Smooth muscle cell (in vitro differentiated cells): ENCODE results near the gene PALM. TPM values are rescaled to one million over a fixed set of nuclear protein-coding genes. Genes with fewer than 3 reads are reported as not detected.
"Not testable (repeated sequence)": the region's sequence is repeated elsewhere in the genome, so short reads cannot be mapped to it uniquely, and the experiment has no call there.

Source experiments
- DNase-seq: peaks from one replicate; lab custom pipeline; 2025; ENCODE audit not compliant: unreplicated experiment; lab: John Stamatoyannopoulos, UW
- H2AFZ ChIP-seq: fragments of 200-600 bp; sonication (generic); 2 replicates; pipeline ENCODE4 v1.6.0; 2016; ENCODE audit warnings: antibody characterized with exemption, low read depth, mild to moderate bottlenecking
- H3F3A ChIP-seq: fragments of 200-600 bp; sonication (generic); 2 replicates; pipeline ENCODE4 v1.6.0; 2017; ENCODE audit warnings: antibody characterized with exemption, low read depth
- H3K27ac ChIP-seq: fragments of 200-600 bp; sonication (generic); 2 replicates; pipeline ENCODE4 v1.5.1; 2016; ENCODE audit warnings: low read depth, mild to moderate bottlenecking
- H3K27me3 ChIP-seq: fragments of 200-600 bp; sonication (generic); 2 replicates; pipeline ENCODE4 v1.6.1; 2016; ENCODE audit warnings: low read depth, mild to moderate bottlenecking
- H3K36me3 ChIP-seq: fragments of 200-600 bp; sonication (generic); 2 replicates; pipeline ENCODE4 v1.5.1; 2016; ENCODE audit warnings: low read depth
- H3K4me1 ChIP-seq: fragments of 200-600 bp; sonication (generic); 2 replicates; pipeline ENCODE4 v1.5.1; 2016; ENCODE audit warnings: low read depth
- H3K4me2 ChIP-seq: fragments of 200-600 bp; sonication (generic); 2 replicates; pipeline ENCODE4 v1.6.0; 2016; ENCODE audit warnings: mild to moderate bottlenecking
- H3K4me3 ChIP-seq: fragments of 200-600 bp; sonication (generic); 2 replicates; pipeline ENCODE4 v1.5.1; 2016; ENCODE audit warnings: mild to moderate bottlenecking
- H3K79me2 ChIP-seq: fragments of 200-600 bp; sonication (generic); 2 replicates; pipeline ENCODE4 v1.6.0; 2016; ENCODE audit warnings: low read depth, mild to moderate bottlenecking
- H3K9ac ChIP-seq: fragments of 200-600 bp; sonication (generic); 2 replicates; pipeline ENCODE4 v1.6.0; 2016; ENCODE audit warnings: low read depth
- H3K9me3 ChIP-seq: fragments of 200-600 bp; sonication (generic); replicated peaks from 2 replicates; pipeline ENCODE4 v1.5.1; 2016; ENCODE audit warnings: low read depth
- H4K20me1 ChIP-seq: fragments of 200-600 bp; sonication (generic); 2 replicates; pipeline ENCODE4 v1.6.0; 2016; ENCODE audit warnings: low read depth
- WGBS: methylation state at CpG from one replicate; pipeline ENCODE4 v1.1.7; 2016; ENCODE audit warnings: low lambda C conversion rate; 5-methylcytosine and 5-hydroxymethylcytosine counted together
- polyA plus RNA-seq: library from polyadenylated mRNA; unstranded; fragments of >200 nt; fragmentation: Nextera tagmentation; extraction: Ambion mirVana; gene quantifications from 2 replicates; pipeline ENCODE4 v1.2.1, GENCODE V29; 2016
- total RNA-seq: library from RNA; depleted of rRNA; stranded (reverse); fragments of >200 nt; gene quantifications from 2 replicates; pipeline ENCODE4 v1.2.3, GENCODE V29; 2014
- TF ChIP-seq, protein P1 (sequence below): fragments of 200-600 bp; sonication (generic); IDR thresholded peaks from 2 replicates; pipeline ENCODE4 v1.5.1; 2017; ENCODE audit warnings: borderline replicate concordance, mild to moderate bottlenecking, antibody characterized with exemption; ENCODE audit not compliant: insufficient read depth, poor library complexity, severe bottlenecking

The PALM gene
- total and polyA plus RNA-seq, 2 experiments from 2014 or later: 11.1 to 16.6 TPM

DNA sequence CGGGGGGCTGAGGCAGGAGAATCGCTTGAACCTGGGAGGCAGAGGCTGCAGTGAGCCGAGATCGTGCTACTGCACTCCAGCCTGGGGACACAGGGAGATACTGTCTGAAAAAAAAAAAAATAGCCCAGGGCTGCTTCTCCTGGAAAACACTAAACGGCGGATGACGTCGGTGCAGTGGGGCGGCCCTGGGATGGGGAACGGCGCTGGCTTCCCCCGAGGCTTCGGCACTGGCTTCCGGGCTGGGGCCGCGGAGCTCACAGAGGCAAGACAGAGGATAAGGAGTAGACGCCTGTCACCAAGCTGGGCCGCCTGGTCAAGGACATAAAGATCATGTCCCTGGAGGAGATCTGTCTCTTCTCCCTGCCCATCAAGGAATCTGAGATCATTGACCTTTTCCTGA, 18.5 kb upstream of the PALM start:
- WGBS: 83% methylated on average over 18 of the region's 18 CpGs
- no peak for DNase-seq
- H3K27ac ChIP-seq: no peak overlapping the region

DNA sequence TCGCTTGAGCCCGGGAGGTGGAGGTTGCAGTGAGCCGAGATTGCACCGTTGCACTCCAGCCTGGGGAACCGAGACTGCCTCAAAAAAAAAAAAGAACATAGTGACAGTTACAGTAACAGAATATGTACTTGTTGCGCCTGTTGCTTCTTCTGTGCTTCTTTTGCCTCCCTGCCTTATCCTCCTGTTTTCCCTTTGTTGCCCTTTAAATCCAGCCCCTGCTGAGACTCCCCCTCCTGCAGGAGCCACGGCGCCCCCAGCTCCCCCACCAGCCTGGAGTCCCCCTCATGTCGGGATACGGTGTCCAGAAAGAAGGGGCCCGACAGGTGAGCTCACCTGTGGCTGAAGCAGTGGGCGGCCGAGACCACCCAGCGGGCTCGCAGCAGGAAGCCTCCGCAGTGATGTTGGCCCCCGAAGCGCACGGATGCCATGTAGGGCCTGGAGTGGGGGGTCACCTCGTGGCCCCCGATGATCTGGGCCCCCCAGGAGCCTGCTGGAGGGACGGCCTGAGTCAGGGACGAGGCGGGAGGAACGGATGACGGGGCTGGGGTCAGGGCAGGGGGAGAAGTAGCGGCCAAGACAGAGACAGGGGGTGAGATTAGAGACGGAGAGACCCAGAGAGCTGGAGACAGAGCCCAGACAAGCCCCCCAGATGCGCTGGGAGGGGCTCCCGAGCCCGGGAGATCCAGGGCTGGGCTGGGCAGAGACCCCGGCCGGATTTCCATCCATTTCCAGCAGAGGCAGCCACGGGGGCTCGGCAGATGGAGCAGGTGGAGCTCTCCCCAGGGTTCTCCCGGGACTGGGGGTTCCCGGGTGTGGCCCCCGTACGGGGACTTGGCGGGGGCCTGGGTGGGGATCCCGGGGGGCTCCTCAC, 14.0 kb upstream of the PALM start:
- TF ChIP-seq, protein P1, sequence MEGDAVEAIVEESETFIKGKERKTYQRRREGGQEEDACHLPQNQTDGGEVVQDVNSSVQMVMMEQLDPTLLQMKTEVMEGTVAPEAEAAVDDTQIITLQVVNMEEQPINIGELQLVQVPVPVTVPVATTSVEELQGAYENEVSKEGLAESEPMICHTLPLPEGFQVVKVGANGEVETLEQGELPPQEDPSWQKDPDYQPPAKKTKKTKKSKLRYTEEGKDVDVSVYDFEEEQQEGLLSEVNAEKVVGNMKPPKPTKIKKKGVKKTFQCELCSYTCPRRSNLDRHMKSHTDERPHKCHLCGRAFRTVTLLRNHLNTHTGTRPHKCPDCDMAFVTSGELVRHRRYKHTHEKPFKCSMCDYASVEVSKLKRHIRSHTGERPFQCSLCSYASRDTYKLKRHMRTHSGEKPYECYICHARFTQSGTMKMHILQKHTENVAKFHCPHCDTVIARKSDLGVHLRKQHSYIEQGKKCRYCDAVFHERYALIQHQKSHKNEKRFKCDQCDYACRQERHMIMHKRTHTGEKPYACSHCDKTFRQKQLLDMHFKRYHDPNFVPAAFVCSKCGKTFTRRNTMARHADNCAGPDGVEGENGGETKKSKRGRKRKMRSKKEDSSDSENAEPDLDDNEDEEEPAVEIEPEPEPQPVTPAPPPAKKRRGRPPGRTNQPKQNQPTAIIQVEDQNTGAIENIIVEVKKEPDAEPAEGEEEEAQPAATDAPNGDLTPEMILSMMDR: no peak
- Histone ChIP-seq H3K27me3 (no peaks in the 10 kb centered on the region), H3K79me2 (no peaks in the 10 kb centered on the region), H4K20me1 (no peaks in the 10 kb centered on the region), H3K9ac (no peak overlapping the region), H3K4me1 (no peaks in the 10 kb centered on the region), H3K9me3 (no peaks in the 10 kb centered on the region), H3K27ac (no peak overlapping the region), H3K36me3 (no peaks in the 10 kb centered on the region), H3F3A (no peaks in the 10 kb centered on the region), H3K4me3 (no peak overlapping the region), H3K4me2 (no peak overlapping the region), H2AFZ (no peak overlapping the region)
- WGBS: 87% methylated on average over 35 of the region's 41 CpGs
- no peak for DNase-seq

More for the DNA sequence above, 18.5 kb upstream of the PALM start:
- Histone ChIP-seq H3K79me2 (no peaks in the 10 kb centered on the region), H4K20me1 (no peaks in the 10 kb centered on the region), H2AFZ (no peak overlapping the region), H3K36me3 (no peaks in the 10 kb centered on the region), H3K4me1 (no peaks in the 10 kb centered on the region), H3K4me2 (no peak overlapping the region), H3F3A (no peaks in the 10 kb centered on the region), H3K4me3 (no peak overlapping the region), H3K9ac (no peak overlapping the region), H3K9me3 (no peaks in the 10 kb centered on the region), H3K27me3 (no peaks in the 10 kb centered on the region)
- TF ChIP-seq, protein P1: no peak

DNA sequence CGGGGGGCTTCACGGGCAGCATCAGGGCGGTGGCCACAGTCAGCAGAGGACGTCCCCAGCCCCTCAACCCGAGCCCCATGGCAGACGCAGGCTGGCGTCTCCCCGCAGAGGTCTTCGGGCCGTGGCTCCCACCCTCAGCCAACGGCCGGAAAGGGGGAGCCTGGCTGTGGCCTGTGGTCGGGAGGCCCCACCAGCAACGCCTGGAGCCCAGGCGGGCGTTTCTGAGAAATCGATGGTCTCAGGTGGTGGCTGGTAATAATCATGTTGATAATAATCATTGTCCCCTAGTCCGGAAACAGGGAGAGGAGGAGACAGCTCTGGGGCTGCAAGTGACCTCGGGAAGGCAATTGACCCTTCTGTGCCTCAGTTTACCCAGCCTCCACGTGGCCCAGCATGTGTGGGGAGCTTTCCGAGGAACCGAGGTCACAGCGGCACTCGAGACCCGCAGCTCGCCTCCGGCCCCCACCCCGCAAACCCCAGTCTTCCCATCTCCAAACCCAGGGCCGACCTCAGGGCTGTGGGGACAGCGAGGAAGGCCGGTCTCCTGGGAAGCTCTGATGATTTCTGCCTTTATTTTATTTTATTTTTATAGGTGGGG, 13.3 kb upstream of the PALM start, which contains the start of gene PRSS57:
PRSS57 (minus strand) TSS at position 101 of the 598 bp plus-strand sequence; CDS start at position 79, 22 bp downstream.
- Histone ChIP-seq H3K4me1 (no peaks in the 10 kb centered on the region), H3K27me3 (no peaks in the 10 kb centered on the region), H3K4me2 (no peak within 1 kb of the TSS), H3K9me3 (no peaks in the 10 kb centered on the region), H3K79me2 (no peaks in the 10 kb centered on the region), H3K4me3 (no peak within 1 kb of the TSS), H3K36me3 (no peaks in the 10 kb centered on the region), H3K27ac (no peak within 1 kb of the TSS), H3F3A (no peaks in the 10 kb centered on the region), H2AFZ (no peak within 1 kb of the TSS), H4K20me1 (no peaks in the 10 kb centered on the region), H3K9ac (no peak within 1 kb of the TSS)
- WGBS: 92% methylated on average over 27 of the region's 31 CpGs
- TF ChIP-seq, protein P1: no peak
- DNase-seq: no peak

DNA sequence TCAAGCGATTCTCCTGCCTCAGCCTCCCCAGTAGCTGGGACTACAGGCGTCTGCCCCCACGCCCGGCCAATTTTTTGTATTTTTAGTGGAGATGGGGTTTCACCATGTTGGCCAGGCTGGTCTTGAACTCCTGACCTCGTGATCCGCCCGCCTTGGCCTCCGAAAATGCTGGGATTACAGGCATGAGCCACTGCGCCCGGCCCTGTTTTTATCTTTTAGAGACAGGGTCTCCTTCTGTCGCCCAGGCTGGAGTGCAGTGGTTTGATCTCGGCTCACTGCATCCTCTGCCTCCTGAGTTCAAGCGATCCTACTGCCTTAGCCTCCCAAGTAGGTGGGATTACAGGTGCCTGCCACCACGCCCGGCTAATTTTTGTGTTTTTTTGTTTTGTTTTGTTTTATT, 10.2 kb upstream of the PALM start:
- H3K4me2 ChIP-seq, H3K9me3 ChIP-seq, H3K36me3 ChIP-seq, H3K4me3 ChIP-seq, H3K79me2 ChIP-seq, DNase-seq, H4K20me1 ChIP-seq, H3K27me3 ChIP-seq, H3K9ac ChIP-seq, H3F3A ChIP-seq, H3K4me1 ChIP-seq, H2AFZ ChIP-seq, H3K27ac ChIP-seq: not testable (repeated sequence)
- 94% methylated on average over 12 of the region's 15 CpGs for WGBS

DNA sequence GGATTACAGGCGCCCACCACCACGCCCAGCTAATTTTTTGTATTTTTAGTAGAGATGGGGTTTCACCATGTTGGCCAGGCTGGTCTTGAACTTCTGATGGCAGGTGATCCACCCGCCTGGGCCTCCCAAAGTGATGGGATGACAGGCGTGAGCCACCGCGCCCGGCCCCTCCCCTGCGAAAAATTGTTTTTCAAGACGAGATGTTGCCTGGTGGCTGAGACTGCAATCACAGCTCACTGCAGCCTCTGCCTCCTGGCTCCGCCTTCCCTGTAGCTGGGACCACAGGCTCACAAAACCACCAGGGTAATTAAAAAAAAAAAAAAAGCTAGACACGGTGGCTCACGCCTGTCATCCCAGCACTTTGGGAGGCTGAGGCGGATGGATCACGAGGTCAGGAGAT, 8.8 kb upstream of the PALM start:
- not testable (repeated sequence) for H2AFZ ChIP-seq, H3K36me3 ChIP-seq, H3K9ac ChIP-seq, DNase-seq, H3K4me3 ChIP-seq, H3K27ac ChIP-seq, H3F3A ChIP-seq, H3K9me3 ChIP-seq, H3K27me3 ChIP-seq, H3K79me2 ChIP-seq, H3K4me1 ChIP-seq, H3K4me2 ChIP-seq, H4K20me1 ChIP-seq
- 82% methylated on average over 14 of the region's 14 CpGs for WGBS

DNA sequence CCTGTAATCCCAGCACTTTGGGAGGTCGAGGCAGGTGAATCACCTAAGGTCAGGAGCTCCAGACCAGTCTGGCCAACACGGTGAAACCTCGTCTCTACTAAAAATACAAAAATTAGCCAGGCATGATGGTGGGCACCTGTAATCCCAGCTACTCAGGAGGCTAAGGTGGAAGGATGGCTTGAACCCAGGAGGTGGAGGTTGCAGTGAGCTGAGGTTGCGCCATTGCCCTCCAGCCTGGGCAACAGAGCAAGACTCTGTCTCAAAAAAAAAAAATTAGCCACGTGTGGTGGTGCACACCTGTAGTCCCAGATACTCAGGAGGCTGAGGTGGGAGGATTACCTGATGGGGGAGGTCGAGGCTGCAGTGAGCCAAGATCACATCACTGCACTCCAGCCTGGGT, 5.9 kb upstream of the PALM start:
- WGBS: 95% methylated on average over 6 of the region's 6 CpGs
- not testable (repeated sequence) for DNase-seq, H2AFZ ChIP-seq, H3K27me3 ChIP-seq, H3K4me2 ChIP-seq, H3K4me1 ChIP-seq, H3K79me2 ChIP-seq, H3K9me3 ChIP-seq, H3F3A ChIP-seq, H3K27ac ChIP-seq, H4K20me1 ChIP-seq, H3K36me3 ChIP-seq, H3K4me3 ChIP-seq, H3K9ac ChIP-seq
